ENCODE results near the gene VWA3B. TPM values are rescaled to one million over a fixed set of nuclear protein-coding genes. Genes with fewer than 3 reads are reported as not detected.

VWA3B gene
- total RNA-seq, 3 donors from 2014 or later = not detected

DNA sequence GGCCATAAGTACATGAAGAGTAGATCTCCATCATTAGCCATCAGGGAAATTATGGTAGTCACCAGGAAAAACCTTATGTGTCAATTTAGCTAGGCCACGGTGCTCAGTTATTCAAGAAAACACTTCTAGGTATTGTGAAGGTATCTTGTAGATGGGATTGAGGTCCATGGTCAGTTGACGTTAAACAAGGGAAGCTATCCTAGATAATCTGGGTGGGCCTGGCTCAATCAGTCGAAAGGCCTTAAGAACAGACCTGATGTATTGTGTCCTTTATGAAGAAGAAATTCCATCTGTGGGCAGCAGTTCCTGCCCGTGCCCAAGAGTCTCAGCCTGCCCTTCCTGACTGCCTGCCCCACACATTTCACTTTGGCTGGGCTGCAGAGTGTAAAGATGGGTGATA is 242.6 kb downstream of the VWA3B start:
- Histone ChIP-seq H3K4me1 (no peaks in the 10 kb centered on the region), H3K9me3 (peaks cover 0 to 10% of the 10 kb centered on the region in 2 donors), H3K27ac (no peak overlapping the region), H3K36me3 (no peaks in the 10 kb centered on the region), H3K4me3 (no peak overlapping the region), H3K27me3 (no peaks in the 10 kb centered on the region)
- DNase-seq (ENCODE audit: low spot score in 2 of 2) = no peak
- intact Hi-C loops (cut with DNase I; ENCODE audit: low total_unique reads) = no loop called here
- no peak for TF ChIP-seq POLR2A (IDR thresholded peaks at IDR 0.05)
- TF ChIP-seq, protein P1, sequence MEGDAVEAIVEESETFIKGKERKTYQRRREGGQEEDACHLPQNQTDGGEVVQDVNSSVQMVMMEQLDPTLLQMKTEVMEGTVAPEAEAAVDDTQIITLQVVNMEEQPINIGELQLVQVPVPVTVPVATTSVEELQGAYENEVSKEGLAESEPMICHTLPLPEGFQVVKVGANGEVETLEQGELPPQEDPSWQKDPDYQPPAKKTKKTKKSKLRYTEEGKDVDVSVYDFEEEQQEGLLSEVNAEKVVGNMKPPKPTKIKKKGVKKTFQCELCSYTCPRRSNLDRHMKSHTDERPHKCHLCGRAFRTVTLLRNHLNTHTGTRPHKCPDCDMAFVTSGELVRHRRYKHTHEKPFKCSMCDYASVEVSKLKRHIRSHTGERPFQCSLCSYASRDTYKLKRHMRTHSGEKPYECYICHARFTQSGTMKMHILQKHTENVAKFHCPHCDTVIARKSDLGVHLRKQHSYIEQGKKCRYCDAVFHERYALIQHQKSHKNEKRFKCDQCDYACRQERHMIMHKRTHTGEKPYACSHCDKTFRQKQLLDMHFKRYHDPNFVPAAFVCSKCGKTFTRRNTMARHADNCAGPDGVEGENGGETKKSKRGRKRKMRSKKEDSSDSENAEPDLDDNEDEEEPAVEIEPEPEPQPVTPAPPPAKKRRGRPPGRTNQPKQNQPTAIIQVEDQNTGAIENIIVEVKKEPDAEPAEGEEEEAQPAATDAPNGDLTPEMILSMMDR (IDR thresholded peaks at IDR 0.05) = no peak
- TF ChIP-seq POLR2AphosphoS5 (IDR thresholded peaks at IDR 0.05) = no peak

DNA sequence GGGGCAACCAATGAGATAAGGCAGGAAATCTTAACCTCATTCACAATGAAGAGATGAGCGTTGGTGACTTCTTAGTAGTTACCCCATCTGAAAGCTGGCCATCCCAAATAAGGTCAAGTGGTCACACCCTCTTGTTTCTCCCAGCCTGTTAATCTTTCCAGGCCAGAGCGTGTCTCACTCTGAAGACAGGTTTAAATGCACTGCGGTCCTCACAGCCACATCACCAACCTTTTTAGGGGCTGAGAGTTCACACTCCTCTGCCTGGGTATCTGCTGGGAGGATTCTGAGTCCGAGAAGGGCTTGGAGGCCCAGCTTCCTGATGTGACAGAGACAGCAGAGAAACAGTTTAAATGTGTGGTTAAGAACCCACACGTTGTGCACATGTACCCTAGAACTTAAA is 246.0 kb downstream of the VWA3B start:
- no peak overlapping the region for H3K4me3 ChIP-seq
- DNase-seq (ENCODE audit: low spot score in 2 of 2) = no peak
- H3K4me1 ChIP-seq = no peaks in the 10 kb centered on the region
- no peaks in the 10 kb centered on the region for H3K36me3 ChIP-seq
- intact Hi-C loops (cut with DNase I; ENCODE audit: low total_unique reads) = no loop called here
- peaks cover 0 to 6% of the 10 kb centered on the region in 2 donors for H3K9me3 ChIP-seq
- TF ChIP-seq, protein P1 (IDR thresholded peaks at IDR 0.05) = no peak
- TF ChIP-seq POLR2AphosphoS5 (IDR thresholded peaks at IDR 0.05) = no peak
- no peak for TF ChIP-seq POLR2A (IDR thresholded peaks at IDR 0.05)
- H3K27ac ChIP-seq = no peak overlapping the region
- no peaks in the 10 kb centered on the region for H3K27me3 ChIP-seq

DNA sequence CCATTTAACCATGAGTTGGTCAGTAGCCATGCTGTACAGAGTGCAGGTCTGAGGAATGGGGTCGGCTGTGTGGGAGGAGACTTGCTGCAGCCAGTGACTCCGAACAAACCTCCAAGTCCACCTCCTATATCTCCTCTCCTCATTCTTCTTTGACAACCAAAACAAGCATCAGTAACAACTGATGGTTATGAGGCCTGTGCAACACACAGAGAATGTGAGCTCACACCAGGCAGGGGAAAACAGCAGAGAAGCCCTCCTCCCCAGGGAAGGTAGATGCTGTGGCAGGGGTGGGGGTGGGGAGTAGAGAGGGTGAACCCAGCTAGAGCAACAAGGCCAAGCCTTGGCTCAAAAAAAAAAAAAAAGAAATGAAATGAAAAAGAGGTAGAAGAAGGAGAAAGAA is 247.0 kb downstream of the VWA3B start:
- no peak overlapping the region for H3K27ac ChIP-seq
- intact Hi-C loops (cut with DNase I; ENCODE audit: low total_unique reads) = no loop called here
- DNase-seq (ENCODE audit: low spot score in 2 of 2) = no peak
- H3K27me3 ChIP-seq = no peaks in the 10 kb centered on the region
- no peak for TF ChIP-seq POLR2A (IDR thresholded peaks at IDR 0.05)
- TF ChIP-seq POLR2AphosphoS5 (IDR thresholded peaks at IDR 0.05) = no peak
- TF ChIP-seq, protein P1 (IDR thresholded peaks at IDR 0.05) = no peak
- H3K4me1 ChIP-seq = no peaks in the 10 kb centered on the region
- H3K9me3 ChIP-seq = peaks cover 0 to 11% of the 10 kb centered on the region in 2 donors
- H3K4me3 ChIP-seq = no peak overlapping the region
- H3K36me3 ChIP-seq = no peaks in the 10 kb centered on the region

DNA sequence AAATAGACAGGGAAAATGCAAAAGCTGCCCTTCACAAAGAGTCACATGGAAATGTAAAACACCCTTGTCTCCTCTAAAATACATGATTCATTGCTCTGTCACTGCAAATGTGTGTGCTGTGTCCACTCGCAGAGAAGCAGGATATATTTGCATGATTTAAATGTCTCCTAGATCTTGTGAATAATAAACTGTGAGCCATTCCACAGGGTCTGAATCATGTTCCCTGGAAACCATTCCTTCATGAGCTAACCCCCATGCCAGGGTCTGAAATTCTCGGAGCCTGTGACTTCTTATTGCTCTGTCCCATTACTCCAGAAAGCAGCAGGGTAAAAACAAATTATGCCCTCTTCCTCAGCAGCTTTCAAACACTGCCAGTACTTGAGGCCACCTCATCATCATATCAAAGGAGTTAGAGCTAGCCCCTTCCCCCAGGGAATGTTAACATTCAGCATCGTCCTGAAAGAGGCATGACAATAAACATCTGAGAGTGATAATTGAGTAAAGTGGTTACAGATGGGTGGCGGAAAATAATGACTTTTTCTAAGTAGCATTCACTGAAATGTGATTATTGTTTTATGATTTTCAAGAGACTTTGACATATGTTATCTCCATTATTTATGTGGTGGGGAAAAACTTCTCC is 247.6 kb downstream of the VWA3B start:
- no peak for TF ChIP-seq POLR2AphosphoS5 (IDR thresholded peaks at IDR 0.05)
- TF ChIP-seq, protein P1 (IDR thresholded peaks at IDR 0.05) = no peak
- TF ChIP-seq POLR2A (IDR thresholded peaks at IDR 0.05) = no peak
- Histone ChIP-seq H3K4me3 (no peak overlapping the region), H3K27ac (no peak overlapping the region), H3K36me3 (no peaks in the 10 kb centered on the region), H3K4me1 (no peaks in the 10 kb centered on the region), H3K9me3 (peaks cover 0 to 12% of the 10 kb centered on the region in 2 donors), H3K27me3 (no peaks in the 10 kb centered on the region)
- intact Hi-C loops (cut with DNase I; ENCODE audit: low total_unique reads) = no loop called here
- DNase-seq (ENCODE audit: low spot score in 2 of 2) = no peak

DNA sequence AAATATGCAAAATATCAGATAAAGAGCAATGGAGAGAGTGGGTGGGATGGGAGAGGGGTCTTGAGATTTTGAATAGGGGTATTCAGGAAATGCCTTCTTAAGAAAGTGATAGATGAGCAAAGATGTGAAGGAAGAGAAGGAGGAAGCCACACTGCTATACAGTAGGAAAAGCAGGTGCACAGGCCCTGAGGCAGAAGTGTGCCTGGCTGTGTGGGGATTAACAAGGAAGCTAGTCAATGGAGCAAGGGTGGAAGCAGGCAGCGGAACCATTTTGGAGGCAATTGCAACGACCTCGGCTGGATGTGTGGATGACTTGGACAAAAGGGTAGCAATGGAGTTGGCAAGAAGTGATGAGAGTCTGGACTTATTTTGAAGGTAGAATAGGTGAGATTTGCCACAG is 248.3 kb downstream of the VWA3B start:
- no peak for DNase-seq (ENCODE audit: low spot score in 2 of 2)
- intact Hi-C loops (cut with DNase I; ENCODE audit: low total_unique reads) = no loop called here
- TF ChIP-seq POLR2AphosphoS5 (IDR thresholded peaks at IDR 0.05) = no peak
- no peak for TF ChIP-seq POLR2A (IDR thresholded peaks at IDR 0.05)
- TF ChIP-seq, protein P1 (IDR thresholded peaks at IDR 0.05) = no peak
- H3K36me3 ChIP-seq = no peaks in the 10 kb centered on the region
- H3K4me1 ChIP-seq = no peaks in the 10 kb centered on the region
- no peak overlapping the region for H3K27ac ChIP-seq
- no peaks in the 10 kb centered on the region for H3K27me3 ChIP-seq
- H3K9me3 ChIP-seq = peaks cover 0 to 12% of the 10 kb centered on the region in 2 donors
- H3K4me3 ChIP-seq = no peak overlapping the region
